Endothelial cell of umbilical vein (primary cell): ENCODE data around the gene TXNRD3.

Source experiments
- CTCF ChIP-seq, 2 donors: IDR thresholded peaks; 1 replicate in 1 of 2; 2 replicates in 1 of 2; pipeline ENCODE4 v1.5.1; 2011; ENCODE audit warnings: low read length in 2 of 2, mild to moderate bottlenecking in 2 of 2, moderate library complexity in 2 of 2, control low read depth in 1 of 2, inconsistent platforms in 1 of 2, low read depth in 1 of 2; ENCODE audit not compliant: insufficient read depth in 1 of 2; ENCODE audit errors: extremely low read depth in 1 of 2
- EZH2 ChIP-seq: IDR thresholded peaks from 2 replicates; pipeline ENCODE4 v1.6.1; 2012; ENCODE audit warnings: borderline replicate concordance, low read depth, mild to moderate bottlenecking, moderate library complexity, low read length, inconsistent platforms; ENCODE audit not compliant: severe bottlenecking
- GATA2 ChIP-seq: IDR thresholded peaks from 2 replicates; pipeline ENCODE4 v1.7.0; 2011; ENCODE audit warnings: low read depth, mild to moderate bottlenecking, moderate library complexity, mixed read lengths, low read length; ENCODE audit not compliant: insufficient read length, insufficient read depth
- JUN ChIP-seq: IDR thresholded peaks from 2 replicates; pipeline ENCODE4 v1.6.1; 2011; ENCODE audit warnings: borderline replicate concordance, low read depth; ENCODE audit not compliant: insufficient read length, insufficient read depth
- MYC ChIP-seq: IDR thresholded peaks from one replicate; pipeline ENCODE4 v1.6.1; 2011; ENCODE audit warnings: mild to moderate bottlenecking, low read depth, low read length
- POLR2A ChIP-seq: IDR thresholded peaks from 2 replicates; pipeline ENCODE4 v1.6.1; 2012; ENCODE audit warnings: low read depth, mild to moderate bottlenecking, control low read depth, low read length
- POLR2AphosphoS5 ChIP-seq: IDR thresholded peaks from 2 replicates; pipeline ENCODE4 v1.6.1; 2012; ENCODE audit warnings: low read depth, mild to moderate bottlenecking, control low read depth, low read length, moderate library complexity; ENCODE audit not compliant: insufficient read depth
- TF ChIP-seq, protein P1 (sequence below): IDR thresholded peaks from 2 replicates; pipeline ENCODE4 v1.6.1; 2011; ENCODE audit not compliant: insufficient read depth, insufficient read length

DNA sequence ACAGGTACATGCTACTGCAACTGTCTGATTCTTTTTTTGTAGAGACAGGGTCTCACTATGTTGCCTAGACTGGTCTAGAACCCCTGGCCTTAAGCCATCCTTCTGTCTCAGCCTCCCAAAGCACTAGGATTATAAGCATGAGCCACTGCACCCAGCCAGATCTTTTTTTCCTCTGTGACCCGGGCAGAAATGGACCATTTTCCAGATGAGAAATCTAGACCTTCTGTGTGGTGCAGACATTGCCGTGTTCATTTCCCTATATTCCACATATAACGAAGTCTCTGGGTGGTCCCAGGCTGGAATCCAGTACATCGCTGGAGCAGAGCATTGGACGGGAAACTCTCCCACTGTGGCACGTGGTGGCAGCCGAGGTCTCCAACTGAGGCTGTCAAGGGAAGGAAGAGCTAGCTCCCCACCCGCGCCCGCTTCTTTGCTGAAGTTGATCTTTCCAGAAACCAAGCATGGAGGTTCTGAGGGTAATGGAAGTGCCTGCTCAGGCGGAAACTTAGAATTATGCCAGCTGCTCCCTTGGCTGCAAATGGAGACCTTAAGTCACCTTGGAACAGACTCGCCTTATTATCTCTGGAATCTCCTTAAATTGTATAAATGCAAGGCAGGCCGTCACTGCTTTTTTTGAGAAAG is 23.1 kb upstream of the TXNRD3 start:
- TF ChIP-seq EZH2, result no peak
- no peak for TF ChIP-seq CTCF (IDR thresholded peaks at IDR 0.05; ENCODE audit: extremely low read depth in 1 of 2, insufficient read depth in 1 of 2, low read depth in 1 of 2, low read length in 2 of 2)
- no peak for TF ChIP-seq POLR2A
- TF ChIP-seq, protein P1, sequence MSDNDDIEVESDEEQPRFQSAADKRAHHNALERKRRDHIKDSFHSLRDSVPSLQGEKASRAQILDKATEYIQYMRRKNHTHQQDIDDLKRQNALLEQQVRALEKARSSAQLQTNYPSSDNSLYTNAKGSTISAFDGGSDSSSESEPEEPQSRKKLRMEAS, result no peak
- no peak for TF ChIP-seq POLR2AphosphoS5
- TF ChIP-seq GATA2, result no peak
- no peak for TF ChIP-seq MYC
- TF ChIP-seq JUN, result no peak
